ENCODE data around the gene RNASE2. TPM values are rescaled to one million over a fixed set of nuclear protein-coding genes. Genes with fewer than 3 reads are reported as not detected.
"Not testable (repeated sequence)": the region's sequence is repeated elsewhere in the genome, so short reads cannot be mapped to it uniquely, and the experiment has no call there.

Gene RNASE2
- total RNA-seq, 1 donor from 2014 or later: not detected

GRCh38 chr14:20946707-20947106 lies 8.6 kb upstream of the RNASE2 start:
- not testable (repeated sequence) for H3K36me3 ChIP-seq (ENCODE audit: control insufficient read depth in 3 of 3, insufficient read depth in 3 of 3, low read length in 3 of 3); H3K4me1 ChIP-seq (ENCODE audit: control insufficient read depth in 3 of 3, insufficient read depth in 3 of 3, low read length in 3 of 3); H3K27ac ChIP-seq (ENCODE audit: low read depth, low read length); H3K9me3 ChIP-seq (ENCODE audit: control insufficient read depth in 3 of 3, low read length in 3 of 3); H3K4me3 ChIP-seq (ENCODE audit: low read length in 3 of 3); H3K9ac ChIP-seq (ENCODE audit: low read depth in 1 of 3, low read length in 3 of 3); H3K27me3 ChIP-seq (ENCODE audit: control insufficient read depth in 3 of 3, insufficient read depth in 3 of 3, low read length in 3 of 3)

DNA sequence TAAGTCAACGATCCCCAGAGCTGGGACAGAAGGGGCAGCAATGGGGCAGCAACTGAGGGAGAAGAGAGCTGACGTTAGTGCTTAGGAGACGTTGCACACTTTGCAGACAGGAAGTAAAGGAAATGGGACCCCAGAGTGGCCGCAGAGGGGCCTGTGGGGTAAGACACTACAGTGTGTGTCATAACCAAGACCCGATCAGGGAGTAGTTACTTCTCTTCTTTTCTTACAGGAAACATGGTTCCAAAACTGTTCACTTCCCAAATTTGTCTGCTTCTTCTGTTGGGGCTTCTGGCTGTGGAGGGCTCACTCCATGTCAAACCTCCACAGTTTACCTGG lies 219 bp downstream of the RNASE2 start:
- not testable (repeated sequence) for H3K27ac ChIP-seq (ENCODE audit: low read depth, low read length); H3K36me3 ChIP-seq (ENCODE audit: control insufficient read depth in 3 of 3, insufficient read depth in 3 of 3, low read length in 3 of 3); H3K4me1 ChIP-seq (ENCODE audit: control insufficient read depth in 3 of 3, insufficient read depth in 3 of 3, low read length in 3 of 3); H3K9me3 ChIP-seq (ENCODE audit: control insufficient read depth in 3 of 3, low read length in 3 of 3); H3K4me3 ChIP-seq (ENCODE audit: low read length in 3 of 3); H3K9ac ChIP-seq (ENCODE audit: low read depth in 1 of 3, low read length in 3 of 3)
- H3K27me3 ChIP-seq (ENCODE audit: control insufficient read depth in 3 of 3, insufficient read depth in 3 of 3, low read length in 3 of 3): peaks cover 0 to 11% (median 7%) of the 10 kb centered on the region in 3 donors

- no peaks in the 10 kb centered on the region for H3K9me3 ChIP-seq (ENCODE audit: control insufficient read depth in 3 of 3, low read length in 3 of 3)
- no peak overlapping the region for H3K27ac ChIP-seq (ENCODE audit: low read depth, low read length)
- H3K4me3 ChIP-seq (ENCODE audit: low read length in 3 of 3): no peak overlapping the region
- H3K36me3 ChIP-seq (ENCODE audit: control insufficient read depth in 3 of 3, insufficient read depth in 3 of 3, low read length in 3 of 3): no peaks in the 10 kb centered on the region
- peaks cover 0 to 11% (median 7%) of the 10 kb centered on the region in 3 donors for H3K27me3 ChIP-seq (ENCODE audit: control insufficient read depth in 3 of 3, insufficient read depth in 3 of 3, low read length in 3 of 3)
- no peak overlapping the region for H3K9ac ChIP-seq (ENCODE audit: low read depth in 1 of 3, low read length in 3 of 3)
- H3K4me1 ChIP-seq (ENCODE audit: control insufficient read depth in 3 of 3, insufficient read depth in 3 of 3, low read length in 3 of 3): no peaks in the 10 kb centered on the region
These were observed 1.2 kb downstream of the RNASE2 start for GRCh38 chr14:20956376-20956976.

GRCh38 chr14:20958946-20959345 lies 3.7 kb downstream of the RNASE2 start:
- H3K27ac ChIP-seq (ENCODE audit: low read depth, low read length); H3K9me3 ChIP-seq (ENCODE audit: control insufficient read depth in 3 of 3, low read length in 3 of 3); H3K36me3 ChIP-seq (ENCODE audit: control insufficient read depth in 3 of 3, insufficient read depth in 3 of 3, low read length in 3 of 3); H3K4me1 ChIP-seq (ENCODE audit: control insufficient read depth in 3 of 3, insufficient read depth in 3 of 3, low read length in 3 of 3); H3K4me3 ChIP-seq (ENCODE audit: low read length in 3 of 3); H3K9ac ChIP-seq (ENCODE audit: low read depth in 1 of 3, low read length in 3 of 3): not testable (repeated sequence)
- H3K27me3 ChIP-seq (ENCODE audit: control insufficient read depth in 3 of 3, insufficient read depth in 3 of 3, low read length in 3 of 3): peaks cover 0 to 11% (median 7%) of the 10 kb centered on the region in 3 donors

DNA sequence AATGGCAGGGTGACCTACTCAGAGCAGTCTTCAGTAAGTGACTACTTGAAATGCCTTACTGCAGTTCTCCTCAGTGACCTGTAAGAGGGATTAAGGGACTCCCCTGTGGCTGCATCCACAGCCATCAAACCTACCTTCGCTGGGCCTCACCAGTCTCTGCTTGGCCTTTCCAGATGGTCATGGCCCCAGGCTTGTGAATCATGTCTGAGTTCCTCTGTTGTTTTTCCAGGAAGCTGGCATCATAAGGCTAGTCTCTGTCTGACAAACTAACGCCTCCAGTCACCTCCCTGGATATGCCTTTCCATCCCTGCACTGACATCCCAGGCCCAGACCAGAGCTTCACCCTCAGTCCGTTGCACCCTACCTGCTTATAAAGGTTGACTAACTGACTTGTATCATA lies 14.0 kb downstream of the RNASE2 start:
- Histone ChIP-seq H3K4me3 (ENCODE audit: low read length in 3 of 3) (no peak overlapping the region), H3K9ac (ENCODE audit: low read depth in 1 of 3, low read length in 3 of 3) (no peak overlapping the region), H3K36me3 (ENCODE audit: control insufficient read depth in 3 of 3, insufficient read depth in 3 of 3, low read length in 3 of 3) (no peaks in the 10 kb centered on the region), H3K4me1 (ENCODE audit: control insufficient read depth in 3 of 3, insufficient read depth in 3 of 3, low read length in 3 of 3) (peaks cover 7 to 13% (median 12%) of the 10 kb centered on the region in 3 donors), H3K27ac (ENCODE audit: low read depth, low read length) (no peak overlapping the region), H3K9me3 (ENCODE audit: control insufficient read depth in 3 of 3, low read length in 3 of 3) (no peaks in the 10 kb centered on the region), H3K27me3 (ENCODE audit: control insufficient read depth in 3 of 3, insufficient read depth in 3 of 3, low read length in 3 of 3) (peaks cover 3 to 14% (median 7%) of the 10 kb centered on the region in 3 donors)

DNA sequence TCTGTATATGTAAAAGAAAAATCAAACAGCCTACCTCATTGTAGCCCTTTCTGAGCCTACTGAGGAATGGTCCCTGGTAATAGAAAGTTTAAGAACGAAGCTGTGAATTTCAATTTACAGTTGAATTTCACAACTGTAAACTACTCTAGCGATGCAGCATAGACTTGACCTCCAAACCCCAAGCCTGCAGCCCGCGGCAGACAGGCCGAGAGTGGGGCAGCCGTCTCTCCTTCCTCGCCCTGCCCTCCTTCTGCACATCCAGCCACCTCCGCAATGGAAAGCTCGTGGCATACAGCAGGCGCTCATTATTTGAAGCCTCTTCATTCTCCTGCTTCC lies 15.3 kb downstream of the RNASE2 start:
- Histone ChIP-seq H3K27ac (ENCODE audit: low read depth, low read length) (no peak overlapping the region), H3K36me3 (ENCODE audit: control insufficient read depth in 3 of 3, insufficient read depth in 3 of 3, low read length in 3 of 3) (no peaks in the 10 kb centered on the region), H3K9ac (ENCODE audit: low read depth in 1 of 3, low read length in 3 of 3) (peak overlapping the region; percentile 23 to 76 (median 65)), H3K4me3 (ENCODE audit: low read length in 3 of 3) (peak overlapping the region; percentile 78 to 85 (median 85)), H3K9me3 (ENCODE audit: control insufficient read depth in 3 of 3, low read length in 3 of 3) (no peaks in the 10 kb centered on the region), H3K4me1 (ENCODE audit: control insufficient read depth in 3 of 3, insufficient read depth in 3 of 3, low read length in 3 of 3) (peaks cover 7 to 13% (median 12%) of the 10 kb centered on the region in 3 donors), H3K27me3 (ENCODE audit: control insufficient read depth in 3 of 3, insufficient read depth in 3 of 3, low read length in 3 of 3) (peaks cover 3 to 8% (median 7%) of the 10 kb centered on the region in 3 donors)

GRCh38 chr14:20970983-20971704 lies 15.9 kb downstream of the RNASE2 start:
- H3K36me3 ChIP-seq (ENCODE audit: control insufficient read depth in 3 of 3, insufficient read depth in 3 of 3, low read length in 3 of 3): no peaks in the 10 kb centered on the region

DNA sequence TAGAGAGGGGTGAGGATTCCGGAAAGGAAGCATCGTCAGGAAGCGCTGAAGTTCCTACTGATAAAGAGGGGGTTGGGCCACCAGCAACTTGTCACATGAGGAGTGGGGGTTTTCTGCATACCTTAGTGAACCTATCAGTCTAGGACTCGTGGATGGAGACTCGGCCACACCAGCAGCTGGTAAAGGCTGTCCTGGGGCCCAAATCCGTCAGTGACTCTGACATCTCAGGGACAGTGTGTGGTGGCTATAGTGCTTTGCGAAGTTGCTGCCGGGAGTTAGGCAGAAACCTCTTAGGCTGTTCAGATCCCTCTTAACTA lies 16.4 kb downstream of the RNASE2 start:
- peaks cover 7 to 13% (median 12%) of the 10 kb centered on the region in 3 donors for H3K4me1 ChIP-seq (ENCODE audit: control insufficient read depth in 3 of 3, insufficient read depth in 3 of 3, low read length in 3 of 3)
- H3K9me3 ChIP-seq (ENCODE audit: control insufficient read depth in 3 of 3, low read length in 3 of 3): no peaks in the 10 kb centered on the region
- peak overlapping the region; percentile 25 to 85 (median 78) for H3K4me3 ChIP-seq (ENCODE audit: low read length in 3 of 3)
- peaks cover 3 to 7% (median 3%) of the 10 kb centered on the region in 3 donors for H3K27me3 ChIP-seq (ENCODE audit: control insufficient read depth in 3 of 3, insufficient read depth in 3 of 3, low read length in 3 of 3)
- H3K36me3 ChIP-seq (ENCODE audit: control insufficient read depth in 3 of 3, insufficient read depth in 3 of 3, low read length in 3 of 3): no peaks in the 10 kb centered on the region
- H3K9ac ChIP-seq (ENCODE audit: low read depth in 1 of 3, low read length in 3 of 3): peak overlapping the region; percentile 36 to 65 (median 52)
- H3K27ac ChIP-seq (ENCODE audit: low read depth, low read length): no peak overlapping the region

More at GRCh38 chr14:20970983-20971704, 15.9 kb downstream of the RNASE2 start:
- peak overlapping the region; percentile 65 to 76 (median 75) for H3K9ac ChIP-seq (ENCODE audit: low read depth in 1 of 3, low read length in 3 of 3)
- H3K27ac ChIP-seq (ENCODE audit: low read depth, low read length): peak overlapping the region; percentile 36
- H3K27me3 ChIP-seq (ENCODE audit: control insufficient read depth in 3 of 3, insufficient read depth in 3 of 3, low read length in 3 of 3): peaks cover 3 to 7% (median 5%) of the 10 kb centered on the region in 3 donors
- H3K4me1 ChIP-seq (ENCODE audit: control insufficient read depth in 3 of 3, insufficient read depth in 3 of 3, low read length in 3 of 3): peaks cover 7 to 13% (median 12%) of the 10 kb centered on the region in 3 donors
- no peaks in the 10 kb centered on the region for H3K9me3 ChIP-seq (ENCODE audit: control insufficient read depth in 3 of 3, low read length in 3 of 3)
- peak overlapping the region; percentile 78 to 85 (median 85) for H3K4me3 ChIP-seq (ENCODE audit: low read length in 3 of 3)

DNA sequence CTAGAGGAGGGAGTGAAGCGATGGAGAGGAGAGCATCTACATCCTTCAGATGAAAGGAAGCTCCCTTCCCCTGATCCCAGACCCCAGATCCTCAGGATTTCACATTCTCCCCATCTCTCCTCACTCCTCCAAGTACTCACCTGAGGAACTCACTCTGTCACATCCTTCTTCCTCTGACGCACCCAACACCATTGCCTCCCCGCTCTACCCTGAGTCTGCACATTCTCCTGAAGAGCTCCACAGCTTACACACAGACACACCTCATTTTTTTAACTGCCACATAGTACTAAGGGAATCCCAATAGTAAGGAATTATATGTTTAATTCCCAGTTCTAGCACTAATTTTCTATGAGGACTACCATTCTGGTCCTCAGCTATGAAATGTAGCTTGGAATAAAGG lies 18.2 kb downstream of the RNASE2 start:
- Histone ChIP-seq H3K4me1 (ENCODE audit: control insufficient read depth in 3 of 3, insufficient read depth in 3 of 3, low read length in 3 of 3) (peaks cover 7 to 13% (median 12%) of the 10 kb centered on the region in 3 donors), H3K9me3 (ENCODE audit: control insufficient read depth in 3 of 3, low read length in 3 of 3) (no peaks in the 10 kb centered on the region), H3K4me3 (ENCODE audit: low read length in 3 of 3) (no peak overlapping the region), H3K27me3 (ENCODE audit: control insufficient read depth in 3 of 3, insufficient read depth in 3 of 3, low read length in 3 of 3) (peaks cover 2 to 5% (median 3%) of the 10 kb centered on the region in 3 donors), H3K27ac (ENCODE audit: low read depth, low read length) (no peak overlapping the region), H3K9ac (ENCODE audit: low read depth in 1 of 3, low read length in 3 of 3) (no peak overlapping the region), H3K36me3 (ENCODE audit: control insufficient read depth in 3 of 3, insufficient read depth in 3 of 3, low read length in 3 of 3) (no peaks in the 10 kb centered on the region)

DNA sequence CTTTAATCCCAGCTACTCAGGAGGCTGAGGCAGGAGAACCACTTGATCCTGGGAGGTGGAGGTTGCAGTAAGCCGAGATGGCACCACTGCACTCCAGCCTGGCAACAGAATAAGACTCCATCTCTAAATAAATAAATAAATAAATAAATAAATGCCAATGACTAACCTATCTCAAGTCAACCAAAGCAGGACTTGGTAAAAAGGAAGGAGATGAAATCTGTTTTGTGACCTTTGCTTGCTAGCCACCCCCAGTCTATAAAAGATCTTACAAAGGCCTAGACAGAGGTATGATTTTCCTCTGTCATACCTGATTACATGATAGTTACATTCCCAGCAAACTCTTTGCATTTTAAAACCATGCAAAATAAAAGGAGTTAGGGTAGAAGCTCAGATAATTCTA lies 21.0 kb downstream of the RNASE2 start:
- H3K27ac ChIP-seq (ENCODE audit: low read depth, low read length): no peak overlapping the region
- no peak overlapping the region for H3K4me3 ChIP-seq (ENCODE audit: low read length in 3 of 3)
- no peaks in the 10 kb centered on the region for H3K36me3 ChIP-seq (ENCODE audit: control insufficient read depth in 3 of 3, insufficient read depth in 3 of 3, low read length in 3 of 3)

More for the DNA sequence above, 21.0 kb downstream of the RNASE2 start:
- Histone ChIP-seq H3K27me3 (ENCODE audit: control insufficient read depth in 3 of 3, insufficient read depth in 3 of 3, low read length in 3 of 3) (peaks cover 0 to 7% (median 4%) of the 10 kb centered on the region in 3 donors), H3K9me3 (ENCODE audit: control insufficient read depth in 3 of 3, low read length in 3 of 3) (no peaks in the 10 kb centered on the region), H3K9ac (ENCODE audit: low read depth in 1 of 3, low read length in 3 of 3) (no peak overlapping the region), H3K4me1 (ENCODE audit: control insufficient read depth in 3 of 3, insufficient read depth in 3 of 3, low read length in 3 of 3) (peaks cover 0 to 4% (median 4%) of the 10 kb centered on the region in 3 donors)

All from skeletal muscle tissue (tissue), 4 donors.